Body of pancreas (tissue), 4 donors: ENCODE results near the gene ZNF334.

ENCODE experiments used
- POLR2A ChIP-seq, 3 donors: fragments of 450-650 bp; IDR thresholded peaks; one replicate each; pipeline ENCODE4 v1.6.1; 2016; ENCODE audit warnings: antibody characterized with exemption in 3 of 3, mild to moderate bottlenecking in 2 of 3
- TF ChIP-seq, protein P1 (sequence below), 7 experiments: fragments of 450-650 bp in 4 of 7; fragments of 200-600 bp in 3 of 7; sonication (generic) in 3 of 7; IDR thresholded peaks; one replicate each; pipeline ENCODE4 v1.5.1; 2016 to 2019; ENCODE audit warnings: antibody characterized with exemption in 7 of 7

- TF ChIP-seq, protein P1, sequence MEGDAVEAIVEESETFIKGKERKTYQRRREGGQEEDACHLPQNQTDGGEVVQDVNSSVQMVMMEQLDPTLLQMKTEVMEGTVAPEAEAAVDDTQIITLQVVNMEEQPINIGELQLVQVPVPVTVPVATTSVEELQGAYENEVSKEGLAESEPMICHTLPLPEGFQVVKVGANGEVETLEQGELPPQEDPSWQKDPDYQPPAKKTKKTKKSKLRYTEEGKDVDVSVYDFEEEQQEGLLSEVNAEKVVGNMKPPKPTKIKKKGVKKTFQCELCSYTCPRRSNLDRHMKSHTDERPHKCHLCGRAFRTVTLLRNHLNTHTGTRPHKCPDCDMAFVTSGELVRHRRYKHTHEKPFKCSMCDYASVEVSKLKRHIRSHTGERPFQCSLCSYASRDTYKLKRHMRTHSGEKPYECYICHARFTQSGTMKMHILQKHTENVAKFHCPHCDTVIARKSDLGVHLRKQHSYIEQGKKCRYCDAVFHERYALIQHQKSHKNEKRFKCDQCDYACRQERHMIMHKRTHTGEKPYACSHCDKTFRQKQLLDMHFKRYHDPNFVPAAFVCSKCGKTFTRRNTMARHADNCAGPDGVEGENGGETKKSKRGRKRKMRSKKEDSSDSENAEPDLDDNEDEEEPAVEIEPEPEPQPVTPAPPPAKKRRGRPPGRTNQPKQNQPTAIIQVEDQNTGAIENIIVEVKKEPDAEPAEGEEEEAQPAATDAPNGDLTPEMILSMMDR (IDR thresholded peaks at IDR 0.05), result no peak
- TF ChIP-seq POLR2A (IDR thresholded peaks at IDR 0.05), result no peak
Observed at GRCh38 chr20:46523696-46524328, 10.5 kb upstream of the ZNF334 start.
